GM12878 (cell line): ENCODE results near the gene CLPX. TPM values are rescaled to one million over a fixed set of nuclear protein-coding genes. Genes with fewer than 3 reads are reported as not detected.

Experiments used
- ASH2L ChIP-seq: fragments of 300-600, 200-600 bp; sonication (generic); IDR thresholded peaks from 2 replicates; pipeline ENCODE4 v1.6.1; 2017; ENCODE audit warnings: low read depth, mild to moderate bottlenecking, borderline replicate concordance
- BCL11A ChIP-seq: IDR thresholded peaks from 2 replicates; pipeline ENCODE4 v1.6.1; 2011; ENCODE audit warnings: low read depth, low read length
- BCL3 ChIP-seq: IDR thresholded peaks from 2 replicates; pipeline ENCODE4 v1.6.1; 2011; ENCODE audit warnings: borderline replicate concordance, low read depth, mild to moderate bottlenecking, moderate library complexity, low read length; ENCODE audit not compliant: insufficient read depth, poor library complexity, severe bottlenecking
- BMI1 ChIP-seq: fragments of 450-650 bp; IDR thresholded peaks from 2 replicates; pipeline ENCODE4 v1.6.1; 2016; ENCODE audit warnings: mild to moderate bottlenecking, moderate library complexity, borderline replicate concordance
- CHD1 ChIP-seq: IDR thresholded peaks from 2 replicates; pipeline ENCODE4 v1.6.1; 2012; ENCODE audit warnings: low read depth, low read length, improper control_type of control experiment
- EED ChIP-seq: sonication (generic); IDR thresholded peaks from 2 replicates; pipeline ENCODE4 v1.6.1; 2016; ENCODE audit warnings: antibody characterized with exemption, low read depth
- EP300 ChIP-seq, 2 experiments: fragments of 150-350 bp in 1 of 2; IDR thresholded peaks; 2 replicates each; pipeline ENCODE4 v1.6.1; 2011 to 2012; ENCODE audit warnings: low read depth in 2 of 2, low read length in 2 of 2, borderline replicate concordance in 1 of 2, improper control_type of control experiment in 1 of 2, inconsistent platforms in 1 of 2; ENCODE audit not compliant: control insufficient read depth in 1 of 2
- GATAD2B ChIP-seq: fragments of 450-650 bp; conservative IDR thresholded peaks from 2 replicates; pipeline ENCODE4 v1.6.1; 2017; ENCODE audit warnings: low read depth, mild to moderate bottlenecking, moderate library complexity
- HDAC2 ChIP-seq: fragments of 200-600 bp; sonication (generic); IDR thresholded peaks from 2 replicates; pipeline ENCODE4 v1.6.1; 2017
- NBN ChIP-seq: fragments of 450-650 bp; IDR thresholded peaks from 2 replicates; pipeline ENCODE4 v1.6.1; 2016
- NFYB ChIP-seq: IDR thresholded peaks from 2 replicates; pipeline ENCODE4 v1.6.1; 2011; ENCODE audit warnings: low read depth, mild to moderate bottlenecking, low read length, improper control_type of control experiment, moderate library complexity; ENCODE audit not compliant: insufficient read depth
- PAX8 ChIP-seq: fragments of 450-650 bp; IDR thresholded peaks from 2 replicates; pipeline ENCODE4 v1.6.1; 2017; ENCODE audit warnings: mild to moderate bottlenecking, moderate library complexity
- POU2F2 ChIP-seq: IDR thresholded peaks from 3 replicates; pipeline ENCODE4 v1.6.1; 2011; ENCODE audit warnings: low read depth, mild to moderate bottlenecking, low read length, borderline replicate concordance
- PRDM15 ChIP-seq: fragments of 450-650 bp; formaldehyde crosslinking; IDR thresholded peaks from 2 replicates; pipeline ENCODE4 v1.4.0; 2020; ENCODE audit warnings: mild to moderate bottlenecking, moderate library complexity
- RAD51 ChIP-seq: fragments of 450-650 bp; IDR thresholded peaks from 2 replicates; pipeline ENCODE4 v1.6.1; 2016; ENCODE audit warnings: moderate library complexity, mild to moderate bottlenecking, inconsistent platforms
- SMAD5 ChIP-seq: IDR thresholded peaks from 2 replicates; pipeline ENCODE4 v1.6.1; 2016; ENCODE audit warnings: antibody characterized with exemption, low read depth
- SP1 ChIP-seq: IDR thresholded peaks from one replicate; pipeline ENCODE4 v1.6.1; 2011; ENCODE audit warnings: low read depth, low read length
- SREBF1 ChIP-seq: IDR thresholded peaks from 2 replicates; pipeline ENCODE4 v1.6.1; 2012; ENCODE audit warnings: mild to moderate bottlenecking, low read length
- TCF7 ChIP-seq: IDR thresholded peaks from 2 replicates; pipeline ENCODE4 v1.6.1; 2014; ENCODE audit warnings: antibody characterized with exemption, borderline replicate concordance
- WRNIP1 ChIP-seq: IDR thresholded peaks from 2 replicates; pipeline ENCODE4 v1.6.1; 2011; ENCODE audit warnings: low read depth, low read length, improper control_type of control experiment, borderline replicate concordance
- YY1 ChIP-seq: IDR thresholded peaks from 2 replicates; pipeline ENCODE4 v1.6.1; 2011; ENCODE audit warnings: low read depth, mild to moderate bottlenecking, low read length
- ZBTB4 ChIP-seq: fragments of 450-650 bp; formaldehyde crosslinking; IDR thresholded peaks from 2 replicates; pipeline ENCODE4 v1.4.0; 2022; ENCODE audit warnings: mild to moderate bottlenecking, moderate library complexity
- ZNF24 ChIP-seq: fragments of 450-650 bp; IDR thresholded peaks from 2 replicates; pipeline ENCODE4 v1.6.1; 2017; ENCODE audit warnings: antibody characterized with exemption, mild to moderate bottlenecking
- ZNF622 ChIP-seq: fragments of 450-650 bp; IDR thresholded peaks from 2 replicates; pipeline ENCODE4 v1.6.1; 2017; ENCODE audit warnings: mild to moderate bottlenecking, inconsistent platforms
- ZZZ3 ChIP-seq: IDR thresholded peaks from 2 replicates; pipeline ENCODE4 v1.6.1; 2011; ENCODE audit warnings: low read depth; ENCODE audit not compliant: control insufficient read depth, insufficient read length
- polyA plus RNA-seq, 11 experiments: library from polyadenylated mRNA; depleted of rRNA in 4 of 11; unstranded in 6 of 11; stranded (reverse) in 5 of 11; fragments of >200 nt; fragmentation: Nextera tagmentation in 4 of 11; fragmentation: Illumina TruSeq in 1 of 11; extraction: Ambion mirVana in 4 of 11; extraction: Trizol in 1 of 11; gene quantifications; 1 replicate in 1 of 11; 2 replicates in 10 of 11; pipeline versions ENCODE4 v1.2.1 to v1.2.3, GENCODE V29; 2011 to 2016; ENCODE audit warnings: inconsistent platforms in 2 of 11, missing spikeins in 2 of 11, low read depth in 1 of 11
- total RNA-seq, 4 experiments: library from RNA; depleted of rRNA in 3 of 4; stranded (reverse); fragments of >200 nt in 3 of 4; fragmentation: Illumina TruSeq in 1 of 4; extraction: Trizol in 1 of 4; gene quantifications; 2 replicates each; pipeline versions ENCODE4 v1.2.1 to v1.2.3, GENCODE V29; 2013 to 2021

CLPX gene
- total and polyA plus RNA-seq, 10 of the 15 experiments (the other 5 are each of a cell fraction or from before 2014, with no cell fraction given): 10.1 to 57.4 (median 31.3) TPM

- no peak for TF ChIP-seq ZBTB4 (CRISPR knock-in tag)
- peak; percentile 56 for TF ChIP-seq SP1
- TF ChIP-seq ZNF622: no peak
- no peak for TF ChIP-seq HDAC2
- TF ChIP-seq EED: no peak
- TF ChIP-seq SMAD5: peak; percentile 95
- TF ChIP-seq POU2F2: peak; percentile 55; the same call in 1 of the 3 replicates
- TF ChIP-seq ASH2L: peak; percentile 76; the same call in 1 of the 2 replicates
- no peak for TF ChIP-seq PRDM15 (CRISPR knock-in tag)
- no peak for TF ChIP-seq RAD51
- no peak for TF ChIP-seq BCL3
- TF ChIP-seq BMI1: no peak
- TF ChIP-seq CHD1: no peak
- TF ChIP-seq BCL11A: no peak
- no peak for TF ChIP-seq ZZZ3
- TF ChIP-seq NBN: peak; percentile 89
- TF ChIP-seq WRNIP1: no peak
- TF ChIP-seq EP300 (IDR thresholded peaks at IDR 0.05; ENCODE audit: borderline replicate concordance in 1 of 2, control insufficient read depth in 1 of 2, low read depth in 2 of 2, low read length in 2 of 2): no peak
- peak; percentile 66; the same call in 1 of the 2 replicates for TF ChIP-seq YY1
- TF ChIP-seq PAX8: peak; percentile 37; the same call in 1 of the 2 replicates
- TF ChIP-seq ZNF24: peak; percentile 43; the same call in 1 of the 2 replicates
- no peak for TF ChIP-seq SREBF1
- no peak for TF ChIP-seq TCF7
- 0 out of 2 replicates have a peak, but pooled peaks have one; percentile 66 for TF ChIP-seq GATAD2B
- peak; percentile 61; the same call in 1 of the 2 replicates for TF ChIP-seq NFYB
These were observed 51.5 kb downstream of the CLPX start, which contains the start of gene PDCD7 (continued) for GRCh38 chr15:65133548-65134200.
